Cardiac fibroblast (primary cell): Measurements from ENCODE around the gene ACYP2.
A peak's percentile ranks its signal among the peaks of the same experiment; 100 is the strongest.
"Not testable (repeated sequence)": the region's sequence is repeated elsewhere in the genome, so short reads cannot be mapped to it uniquely, and the experiment has no call there.

ENCODE experiments used
- DNase-seq, 2 donors: peaks; one replicate each; pipeline versions ENCODE4 v3.0.0 to v3.0.0-alpha.2; 2010; ENCODE audit warnings: low read depth in 2 of 2
- H3K4me3 ChIP-seq, 2 donors: replicated peaks in 1 of 2; 1 replicate in 1 of 2; 2 replicates in 1 of 2; pipeline ENCODE4 v1.5.1; 2011; ENCODE audit warnings: low read depth in 2 of 2, low read length in 2 of 2, mild to moderate bottlenecking in 2 of 2, moderate library complexity in 1 of 2
- CTCF ChIP-seq: IDR thresholded peaks from one replicate; pipeline ENCODE4 v1.5.1; 2011; ENCODE audit warnings: low read depth, mild to moderate bottlenecking, low read length, inconsistent platforms

The ACYP2 gene

GRCh38 chr2:54279385-54279784 lies 164.0 kb downstream of the ACYP2 start:
- DNase-seq = no peak
- no peak overlapping the region for H3K4me3 ChIP-seq
- peak; percentile 34 for TF ChIP-seq CTCF

- no peak overlapping the region for H3K4me3 ChIP-seq
- DNase-seq = no peak
- TF ChIP-seq CTCF = no peak
Observed at GRCh38 chr2:54284826-54285225, 169.4 kb downstream of the ACYP2 start.

GRCh38 chr2:54285451-54285850 lies 170.0 kb downstream of the ACYP2 start:
- H3K4me3 ChIP-seq = no peak overlapping the region
- no peak for DNase-seq
- TF ChIP-seq CTCF = no peak

GRCh38 chr2:54287532-54287931 lies 172.1 kb downstream of the ACYP2 start:
- no peak for TF ChIP-seq CTCF
- no peak overlapping the region for H3K4me3 ChIP-seq
- DNase-seq = no peak

- no peak for DNase-seq
- no peak overlapping the region for H3K4me3 ChIP-seq
- TF ChIP-seq CTCF = no peak
Observed at GRCh38 chr2:54289917-54290316, 174.5 kb downstream of the ACYP2 start.

GRCh38 chr2:54290356-54291025 lies 175.1 kb downstream of the ACYP2 start:
- DNase-seq = no peak
- no peak overlapping the region for H3K4me3 ChIP-seq
- no peak for TF ChIP-seq CTCF

GRCh38 chr2:54294665-54295064 lies 179.2 kb downstream of the ACYP2 start:
- not testable (repeated sequence) for H3K4me3 ChIP-seq
- DNase-seq = peak in 1 of 2 donors; percentile 25
